ENCODE results near the gene SCGB1D2.
"Not testable (repeated sequence)": the region's sequence is repeated elsewhere in the genome, so short reads cannot be mapped to it uniquely, and the experiment has no call there.

Gene SCGB1D2

GRCh38 chr11:62242021-62242420 is at the start of gene SCGB1D2:
SCGB1D2 (plus strand) TSS chr11:62242239; CDS start chr11:62242308, 69 bp downstream.
- no peak within 1 kb of the TSS for H3K27ac Mint-ChIP-seq
- H3K4me3 Mint-ChIP-seq, result no peak within 1 kb of the TSS
- H3K36me3 Mint-ChIP-seq (ENCODE audit: low read depth), result no peaks in the 10 kb centered on the region
- H3K9me3 Mint-ChIP-seq, result no peaks in the 10 kb centered on the region
- H3K4me1 Mint-ChIP-seq (ENCODE audit: low read depth), result no peaks in the 10 kb centered on the region
- peaks cover 23% of the 10 kb centered on the region for H3K27me3 Mint-ChIP-seq (ENCODE audit: low read depth)

DNA sequence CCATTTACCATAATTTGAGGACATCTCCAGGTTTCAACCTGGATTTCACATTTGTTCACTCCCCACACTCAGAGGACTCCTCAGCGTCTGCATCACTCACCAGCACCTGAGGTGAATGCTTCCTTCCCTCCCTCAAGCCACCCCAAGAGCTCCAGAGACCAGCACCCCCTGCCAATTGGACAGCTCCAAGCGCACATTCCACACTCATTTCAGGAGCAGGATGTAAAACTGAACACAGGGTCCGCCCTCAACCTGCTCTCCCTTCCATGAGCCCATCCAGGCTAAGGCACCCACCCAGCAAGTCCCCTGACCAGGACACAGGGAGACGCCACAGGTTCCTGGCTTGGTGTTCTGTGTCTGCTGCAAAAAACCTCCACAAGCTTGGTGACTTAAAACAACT is 48.1 kb upstream of the SCGB1D2 start:
- Mint-ChIP-seq H3K4me3 (no peak overlapping the region), H3K9me3 (no peaks in the 10 kb centered on the region), H3K36me3 (ENCODE audit: low read depth) (no peaks in the 10 kb centered on the region), H3K27ac (no peak overlapping the region), H3K4me1 (ENCODE audit: low read depth) (no peaks in the 10 kb centered on the region), H3K27me3 (ENCODE audit: low read depth) (peaks cover 30% of the 10 kb centered on the region)

DNA sequence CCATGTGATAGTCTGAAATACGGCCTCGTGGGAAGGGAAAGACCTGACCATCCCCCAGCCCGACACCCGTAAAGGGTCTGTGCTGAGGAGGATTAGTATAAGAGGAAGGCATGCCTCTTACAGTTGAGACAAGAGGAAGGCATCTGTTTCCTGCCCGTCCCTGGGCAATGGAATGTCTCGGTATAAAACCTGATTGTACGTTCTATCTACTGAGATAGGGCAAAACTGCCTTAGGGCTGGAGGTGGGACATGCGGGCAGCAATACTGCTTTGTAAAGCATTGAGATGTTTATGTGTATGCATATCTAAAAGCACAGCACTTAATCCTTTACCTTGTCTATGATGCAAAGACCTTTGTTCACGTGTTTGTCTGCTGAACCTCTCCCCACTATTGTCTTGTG is 47.0 kb upstream of the SCGB1D2 start:
- not testable (repeated sequence) for H3K36me3 Mint-ChIP-seq (ENCODE audit: low read depth); H3K27ac Mint-ChIP-seq; H3K4me1 Mint-ChIP-seq (ENCODE audit: low read depth); H3K4me3 Mint-ChIP-seq; H3K9me3 Mint-ChIP-seq
- peaks cover 31% of the 10 kb centered on the region for H3K27me3 Mint-ChIP-seq (ENCODE audit: low read depth)

- Mint-ChIP-seq H3K4me3 (no peak overlapping the region), H3K36me3 (ENCODE audit: low read depth) (no peaks in the 10 kb centered on the region), H3K4me1 (ENCODE audit: low read depth) (no peaks in the 10 kb centered on the region), H3K27me3 (ENCODE audit: low read depth) (peaks cover 38% of the 10 kb centered on the region), H3K9me3 (no peaks in the 10 kb centered on the region), H3K27ac (no peak overlapping the region)
Observed at GRCh38 chr11:62195945-62196344, 46.1 kb upstream of the SCGB1D2 start.

GRCh38 chr11:62197400-62197799 is 44.6 kb upstream of the SCGB1D2 start:
- peaks cover 45% of the 10 kb centered on the region for H3K27me3 Mint-ChIP-seq (ENCODE audit: low read depth)
- not testable (repeated sequence) for H3K4me3 Mint-ChIP-seq; H3K9me3 Mint-ChIP-seq; H3K36me3 Mint-ChIP-seq (ENCODE audit: low read depth); H3K27ac Mint-ChIP-seq; H3K4me1 Mint-ChIP-seq (ENCODE audit: low read depth)

- Mint-ChIP-seq H3K4me3 (no peak overlapping the region), H3K27ac (no peak overlapping the region), H3K36me3 (ENCODE audit: low read depth) (no peaks in the 10 kb centered on the region), H3K27me3 (ENCODE audit: low read depth) (peaks cover 18% of the 10 kb centered on the region), H3K4me1 (ENCODE audit: low read depth) (no peaks in the 10 kb centered on the region), H3K9me3 (no peaks in the 10 kb centered on the region)
Observed at GRCh38 chr11:62201376-62201775, 40.7 kb upstream of the SCGB1D2 start.

DNA sequence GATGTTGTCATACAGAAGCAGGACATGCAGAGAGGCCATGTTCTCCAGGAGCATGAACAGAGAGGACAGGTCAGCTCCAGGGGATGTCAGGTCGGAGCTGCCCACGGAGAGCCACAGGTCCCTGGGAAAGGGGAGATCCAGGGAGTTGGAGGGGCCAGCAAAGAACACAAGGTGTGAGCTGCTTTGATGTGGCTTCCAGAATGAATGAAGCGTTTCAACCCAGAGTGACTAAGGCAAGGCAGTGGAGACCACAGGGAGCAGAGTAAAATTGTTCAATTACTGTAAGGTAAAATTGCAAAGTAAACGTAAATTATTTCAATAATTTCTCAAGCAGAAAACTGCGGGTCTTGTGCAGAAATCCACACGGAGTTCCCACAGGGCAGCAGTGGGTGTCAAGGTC is 39.1 kb upstream of the SCGB1D2 start:
- H3K36me3 Mint-ChIP-seq (ENCODE audit: low read depth), result no peaks in the 10 kb centered on the region
- no peaks in the 10 kb centered on the region for H3K9me3 Mint-ChIP-seq
- H3K4me1 Mint-ChIP-seq (ENCODE audit: low read depth), result no peaks in the 10 kb centered on the region
- H3K4me3 Mint-ChIP-seq, result no peak overlapping the region
- H3K27ac Mint-ChIP-seq, result no peak overlapping the region
- H3K27me3 Mint-ChIP-seq (ENCODE audit: low read depth), result peaks cover 19% of the 10 kb centered on the region

GRCh38 chr11:62204430-62204829 is 37.6 kb upstream of the SCGB1D2 start:
- no peaks in the 10 kb centered on the region for H3K4me1 Mint-ChIP-seq (ENCODE audit: low read depth)
- H3K4me3 Mint-ChIP-seq, result no peak overlapping the region
- H3K27me3 Mint-ChIP-seq (ENCODE audit: low read depth), result peaks cover 22% of the 10 kb centered on the region
- no peaks in the 10 kb centered on the region for H3K36me3 Mint-ChIP-seq (ENCODE audit: low read depth)
- no peaks in the 10 kb centered on the region for H3K9me3 Mint-ChIP-seq
- H3K27ac Mint-ChIP-seq, result no peak overlapping the region

DNA sequence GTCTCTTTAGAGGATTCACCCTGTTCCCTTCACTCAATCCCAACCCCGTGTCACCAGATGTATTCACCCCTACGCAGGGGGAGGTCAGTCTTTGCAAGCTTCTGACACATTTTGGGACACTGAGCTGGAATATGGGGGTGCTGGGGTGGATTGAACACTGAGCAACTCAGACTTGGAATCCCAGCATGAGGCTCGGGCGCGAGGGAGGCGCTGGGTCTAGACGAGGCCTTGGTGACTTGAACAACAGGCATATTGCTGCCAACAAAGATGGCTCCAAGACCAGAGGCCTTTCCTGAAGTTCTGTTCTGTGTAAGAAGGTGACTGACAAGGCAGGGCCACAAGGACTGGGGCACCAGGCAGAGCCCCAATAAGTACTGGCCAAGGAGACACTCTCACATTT is 36.6 kb upstream of the SCGB1D2 start:
- H3K36me3 Mint-ChIP-seq (ENCODE audit: low read depth), result no peaks in the 10 kb centered on the region
- no peaks in the 10 kb centered on the region for H3K4me1 Mint-ChIP-seq (ENCODE audit: low read depth)
- no peak overlapping the region for H3K4me3 Mint-ChIP-seq
- no peak overlapping the region for H3K27ac Mint-ChIP-seq
- H3K27me3 Mint-ChIP-seq (ENCODE audit: low read depth), result peaks cover 17% of the 10 kb centered on the region
- H3K9me3 Mint-ChIP-seq, result no peaks in the 10 kb centered on the region

DNA sequence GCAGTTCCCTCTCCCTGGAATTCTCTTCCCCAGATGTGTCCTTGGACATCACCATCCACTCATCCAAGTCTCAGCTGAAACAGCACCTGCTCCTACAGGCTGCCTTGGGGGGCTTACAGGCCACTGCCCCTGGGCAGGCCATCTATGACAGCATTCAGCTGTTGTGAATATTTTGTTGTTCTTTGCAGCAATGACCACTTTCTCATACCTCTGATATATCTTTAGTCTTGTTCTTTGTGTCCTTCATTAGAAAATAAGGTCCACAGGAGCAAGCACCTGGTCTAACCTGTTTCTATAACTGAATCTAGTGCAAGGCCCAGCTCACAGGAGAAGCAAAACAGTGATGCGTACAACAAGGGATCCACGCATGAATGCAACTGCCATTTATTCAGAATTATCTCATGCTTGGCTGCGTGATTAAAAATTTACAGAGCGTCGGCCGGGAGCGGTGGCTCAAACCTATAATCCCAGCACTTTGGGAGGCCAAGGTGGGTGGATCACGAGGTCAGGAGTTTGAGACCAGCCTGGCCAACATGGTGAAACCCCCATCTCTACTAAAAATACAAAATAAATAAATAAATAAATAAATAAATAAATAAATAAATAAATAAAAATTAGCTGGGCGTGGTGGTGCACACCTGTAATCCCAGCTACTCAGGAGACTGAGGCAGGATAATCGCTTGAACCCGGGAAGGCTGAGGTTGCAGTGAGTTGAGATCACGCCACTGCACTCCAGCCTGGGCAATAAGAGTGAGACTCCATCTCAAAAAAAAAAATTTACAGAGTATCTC is 35.6 kb upstream of the SCGB1D2 start:
- not testable (repeated sequence) for H3K27me3 Mint-ChIP-seq (ENCODE audit: low read depth); H3K4me3 Mint-ChIP-seq; H3K36me3 Mint-ChIP-seq (ENCODE audit: low read depth); H3K9me3 Mint-ChIP-seq; H3K27ac Mint-ChIP-seq; H3K4me1 Mint-ChIP-seq (ENCODE audit: low read depth)

DNA sequence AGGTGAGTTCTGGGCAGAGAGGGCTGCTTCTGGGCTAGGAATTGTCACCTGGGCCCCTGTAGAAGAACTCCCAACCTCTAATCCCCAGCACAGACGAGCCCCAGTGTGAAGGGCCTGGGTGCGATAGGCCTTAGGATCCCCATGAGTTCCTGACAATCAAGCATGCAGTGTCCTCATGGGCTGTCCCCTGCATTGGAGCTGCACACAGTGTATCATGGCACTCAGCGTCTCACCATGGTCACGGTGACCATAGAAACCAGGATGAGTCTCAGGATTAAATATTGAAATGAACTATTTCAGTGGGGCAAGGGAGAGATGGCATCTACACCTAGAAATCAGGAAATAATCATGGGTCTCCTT is 33.3 kb upstream of the SCGB1D2 start:
- Mint-ChIP-seq H3K27ac (no peak overlapping the region), H3K9me3 (no peaks in the 10 kb centered on the region), H3K27me3 (ENCODE audit: low read depth) (peaks cover 4% of the 10 kb centered on the region), H3K36me3 (ENCODE audit: low read depth) (no peaks in the 10 kb centered on the region), H3K4me1 (ENCODE audit: low read depth) (no peaks in the 10 kb centered on the region), H3K4me3 (no peak overlapping the region)

GRCh38 chr11:62217191-62217748 is 24.8 kb upstream of the SCGB1D2 start:
- no peak overlapping the region for H3K27ac Mint-ChIP-seq
- no peak overlapping the region for H3K4me3 Mint-ChIP-seq
- H3K9me3 Mint-ChIP-seq, result peaks cover 10% of the 10 kb centered on the region
- peaks cover 2% of the 10 kb centered on the region for H3K36me3 Mint-ChIP-seq (ENCODE audit: low read depth)
- peaks cover 38% of the 10 kb centered on the region for H3K27me3 Mint-ChIP-seq (ENCODE audit: low read depth)
- no peaks in the 10 kb centered on the region for H3K4me1 Mint-ChIP-seq (ENCODE audit: low read depth)

DNA sequence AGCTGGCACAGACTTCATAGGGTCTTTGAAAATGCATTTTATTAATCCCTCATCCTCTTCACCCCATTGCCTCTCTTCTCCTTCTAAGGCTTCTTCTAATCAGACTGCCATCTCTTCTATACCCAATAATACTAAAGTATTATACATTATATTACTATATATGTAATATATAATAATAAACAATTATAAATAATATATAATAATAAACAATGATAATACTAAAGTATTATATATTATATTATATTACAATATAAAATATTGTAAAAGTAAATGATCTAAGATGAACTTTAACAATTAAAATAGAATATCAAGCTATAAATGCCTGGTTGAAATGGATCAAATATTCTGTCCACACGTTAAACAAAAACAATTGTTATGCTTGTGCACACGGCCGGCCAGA is 20.5 kb upstream of the SCGB1D2 start:
- no peak overlapping the region for H3K4me3 Mint-ChIP-seq
- H3K27me3 Mint-ChIP-seq (ENCODE audit: low read depth), result peaks cover 29% of the 10 kb centered on the region
- no peaks in the 10 kb centered on the region for H3K4me1 Mint-ChIP-seq (ENCODE audit: low read depth)
- H3K36me3 Mint-ChIP-seq (ENCODE audit: low read depth), result peaks cover 8% of the 10 kb centered on the region
- no peak overlapping the region for H3K27ac Mint-ChIP-seq
- H3K9me3 Mint-ChIP-seq, result peaks cover 37% of the 10 kb centered on the region

GRCh38 chr11:62223095-62223494 is 18.9 kb upstream of the SCGB1D2 start:
- Mint-ChIP-seq H3K4me1 (ENCODE audit: low read depth) (no peaks in the 10 kb centered on the region), H3K36me3 (ENCODE audit: low read depth) (peaks cover 8% of the 10 kb centered on the region), H3K4me3 (no peak overlapping the region), H3K27ac (no peak overlapping the region), H3K27me3 (ENCODE audit: low read depth) (peaks cover 16% of the 10 kb centered on the region), H3K9me3 (peaks cover 37% of the 10 kb centered on the region)

DNA sequence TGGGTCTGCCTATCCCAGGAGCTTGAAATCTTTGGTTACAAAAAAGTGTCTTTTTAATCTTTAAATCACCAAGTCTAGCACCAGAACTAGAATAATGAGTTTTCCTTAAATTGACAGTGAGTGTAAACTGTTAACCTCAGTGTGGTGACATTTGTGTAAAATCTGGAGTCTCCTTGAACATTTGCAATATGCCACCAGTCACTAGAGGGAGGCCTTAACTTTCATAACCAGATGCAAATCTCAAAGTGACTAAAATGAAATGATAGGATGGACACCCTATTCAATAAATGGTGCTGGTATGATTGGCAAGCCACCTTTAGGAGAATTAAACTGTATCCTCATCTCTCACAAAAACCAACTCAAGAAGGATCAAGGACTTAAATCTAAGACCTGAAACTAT is 8.3 kb upstream of the SCGB1D2 start:
- Mint-ChIP-seq H3K36me3 (ENCODE audit: low read depth) (no peaks in the 10 kb centered on the region), H3K9me3 (no peaks in the 10 kb centered on the region), H3K27ac (no peak overlapping the region), H3K4me1 (ENCODE audit: low read depth) (no peaks in the 10 kb centered on the region), H3K4me3 (no peak overlapping the region), H3K27me3 (ENCODE audit: low read depth) (peaks cover 22% of the 10 kb centered on the region)
